ENCODE data around the gene MYO5B. TPM values are rescaled to one million over a fixed set of nuclear protein-coding genes. Genes with fewer than 3 reads are reported as not detected.

Gene MYO5B
- polyA plus RNA-seq, 1 donor (not counting 4 experiments of a cell fraction or from before 2014, with no cell fraction given): 6.8 TPM

DNA sequence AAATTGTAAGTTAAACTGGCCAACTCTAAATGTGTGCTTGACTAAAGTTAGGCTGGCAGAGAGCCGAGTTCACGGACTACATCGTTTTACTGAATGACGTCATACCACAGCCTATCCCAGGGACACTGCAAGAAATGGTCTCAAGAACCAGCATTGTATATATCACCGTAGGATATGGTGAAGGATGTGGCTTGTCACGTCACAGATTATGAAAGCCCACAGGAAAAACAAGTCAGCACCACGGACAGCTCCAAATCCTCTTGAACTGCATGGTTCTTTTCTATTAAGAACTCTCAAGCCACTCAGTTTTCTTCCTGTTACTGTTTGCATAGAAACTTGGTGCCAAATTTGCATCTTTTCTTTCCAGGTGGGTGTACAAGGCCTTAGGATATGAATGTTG is 296.5 kb downstream of the MYO5B start:
- Histone ChIP-seq H3K27ac (ENCODE audit: control insufficient read depth, insufficient read depth, low read length) (no peak overlapping the region), H3K9ac (ENCODE audit: control insufficient read depth, extremely low read depth, insufficient read depth, low read length) (no peak overlapping the region), H3K4me3 (ENCODE audit: control insufficient read depth in 2 of 3, extremely low read depth in 1 of 3, insufficient read depth in 2 of 3, low read depth in 1 of 3, low read length in 3 of 3) (no peak overlapping the region), H2AFZ (ENCODE audit: control insufficient read depth, low read length) (no peak overlapping the region), H4K20me1 (ENCODE audit: control insufficient read depth, extremely low read depth, insufficient read depth, low read length) (no peaks in the 10 kb centered on the region), H3K9me1 (ENCODE audit: control insufficient read depth, extremely low read depth, insufficient read depth, low read length) (no peaks in the 10 kb centered on the region), H3K9me3 (ENCODE audit: control insufficient read depth, low read depth, low read length) (no peaks in the 10 kb centered on the region), H3K4me2 (ENCODE audit: control insufficient read depth, extremely low read depth, insufficient read depth, low read depth, low read length) (no peak overlapping the region), H3K36me3 (ENCODE audit: control insufficient read depth in 2 of 2, extremely low read depth in 1 of 2, insufficient read depth in 2 of 2, low read length in 2 of 2) (no peaks in the 10 kb centered on the region), H3K79me2 (ENCODE audit: control insufficient read depth, insufficient read depth, low read length) (no peaks in the 10 kb centered on the region), H3K4me1 (ENCODE audit: control insufficient read depth, extremely low read depth, insufficient read depth, low read length) (peaks cover under 1% of the 10 kb centered on the region), H3K27me3 (ENCODE audit: control insufficient read depth, extremely low read depth, insufficient read depth, low read length) (peaks cover 6% of the 10 kb centered on the region)
- DNase-seq (ENCODE audit: low read depth, low spot score) (no peak), FAIRE-seq (peak; percentile 77)
- TF ChIP-seq, protein P1, sequence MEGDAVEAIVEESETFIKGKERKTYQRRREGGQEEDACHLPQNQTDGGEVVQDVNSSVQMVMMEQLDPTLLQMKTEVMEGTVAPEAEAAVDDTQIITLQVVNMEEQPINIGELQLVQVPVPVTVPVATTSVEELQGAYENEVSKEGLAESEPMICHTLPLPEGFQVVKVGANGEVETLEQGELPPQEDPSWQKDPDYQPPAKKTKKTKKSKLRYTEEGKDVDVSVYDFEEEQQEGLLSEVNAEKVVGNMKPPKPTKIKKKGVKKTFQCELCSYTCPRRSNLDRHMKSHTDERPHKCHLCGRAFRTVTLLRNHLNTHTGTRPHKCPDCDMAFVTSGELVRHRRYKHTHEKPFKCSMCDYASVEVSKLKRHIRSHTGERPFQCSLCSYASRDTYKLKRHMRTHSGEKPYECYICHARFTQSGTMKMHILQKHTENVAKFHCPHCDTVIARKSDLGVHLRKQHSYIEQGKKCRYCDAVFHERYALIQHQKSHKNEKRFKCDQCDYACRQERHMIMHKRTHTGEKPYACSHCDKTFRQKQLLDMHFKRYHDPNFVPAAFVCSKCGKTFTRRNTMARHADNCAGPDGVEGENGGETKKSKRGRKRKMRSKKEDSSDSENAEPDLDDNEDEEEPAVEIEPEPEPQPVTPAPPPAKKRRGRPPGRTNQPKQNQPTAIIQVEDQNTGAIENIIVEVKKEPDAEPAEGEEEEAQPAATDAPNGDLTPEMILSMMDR (optimal IDR thresholded peaks at IDR 0.05 in 1 of 3, IDR thresholded peaks at IDR 0.05 in 1 of 3, conservative IDR thresholded peaks at IDR 0.05 in 1 of 3; ENCODE audit: extremely low read depth in 1 of 3, insufficient read depth in 2 of 3, low read length in 3 of 3): no peak
- TF ChIP-seq EZH2 (IDR thresholded peaks at IDR 0.05; ENCODE audit: low read length): no peak
- dilution Hi-C loops (cut with MboI; ENCODE audit: extremely low pct_ligation_motif_present, low sequenced_read_pairs): no loop called here

DNA sequence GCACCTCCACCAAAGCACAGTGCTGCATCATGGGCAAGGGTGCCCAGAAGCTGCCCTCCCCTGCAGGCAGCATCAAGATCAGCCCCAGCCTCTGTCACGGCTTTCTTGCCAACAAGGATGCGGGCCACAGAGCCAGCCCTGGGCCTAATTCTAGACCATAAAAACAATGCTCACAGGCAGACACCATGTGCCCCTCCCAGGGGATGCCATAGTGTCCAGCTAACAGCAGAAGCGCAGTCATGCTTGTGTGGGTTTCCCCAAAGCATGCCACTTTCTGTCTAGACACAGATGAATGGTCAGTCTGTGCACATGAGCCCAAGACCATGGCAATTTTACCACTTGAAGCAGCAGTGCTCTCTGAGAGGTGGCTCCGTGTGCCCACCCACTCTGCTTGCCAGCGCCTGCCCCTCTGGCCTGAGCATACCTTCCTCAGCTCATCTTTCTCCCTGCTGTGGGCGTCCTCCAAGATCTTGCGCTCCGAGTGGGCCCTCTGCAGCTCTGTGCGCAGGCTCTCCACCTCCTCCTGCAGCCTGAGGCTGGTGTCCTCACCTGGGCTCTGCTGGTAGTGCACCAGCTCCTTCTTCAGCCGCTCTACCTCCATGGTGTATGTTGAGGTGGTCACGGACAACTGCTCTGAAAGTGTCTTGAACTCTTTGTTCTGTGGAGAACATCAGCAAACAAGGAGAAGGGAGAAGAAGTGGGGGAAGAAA is 300.3 kb downstream of the MYO5B start:
- Histone ChIP-seq H3K4me2 (ENCODE audit: control insufficient read depth, extremely low read depth, insufficient read depth, low read depth, low read length) (no peak overlapping the region), H3K4me1 (ENCODE audit: control insufficient read depth, extremely low read depth, insufficient read depth, low read length) (peaks cover 18% of the 10 kb centered on the region), H3K36me3 (ENCODE audit: control insufficient read depth in 2 of 2, extremely low read depth in 1 of 2, insufficient read depth in 2 of 2, low read length in 2 of 2) (no peaks in the 10 kb centered on the region), H3K4me3 (ENCODE audit: control insufficient read depth in 2 of 3, extremely low read depth in 1 of 3, insufficient read depth in 2 of 3, low read depth in 1 of 3, low read length in 3 of 3) (no peak overlapping the region), H3K9me3 (ENCODE audit: control insufficient read depth, low read depth, low read length) (no peaks in the 10 kb centered on the region), H3K27ac (ENCODE audit: control insufficient read depth, insufficient read depth, low read length) (no peak overlapping the region), H3K27me3 (ENCODE audit: control insufficient read depth, extremely low read depth, insufficient read depth, low read length) (no peaks in the 10 kb centered on the region), H3K79me2 (ENCODE audit: control insufficient read depth, insufficient read depth, low read length) (no peaks in the 10 kb centered on the region), H3K9me1 (ENCODE audit: control insufficient read depth, extremely low read depth, insufficient read depth, low read length) (no peaks in the 10 kb centered on the region), H3K9ac (ENCODE audit: control insufficient read depth, extremely low read depth, insufficient read depth, low read length) (no peak overlapping the region), H4K20me1 (ENCODE audit: control insufficient read depth, extremely low read depth, insufficient read depth, low read length) (no peaks in the 10 kb centered on the region), H2AFZ (ENCODE audit: control insufficient read depth, low read length) (no peak overlapping the region)
- no peak for DNase-seq (ENCODE audit: low read depth, low spot score)
- dilution Hi-C loops (cut with MboI; ENCODE audit: extremely low pct_ligation_motif_present, low sequenced_read_pairs): no loop called here
- no peak for FAIRE-seq
- TF ChIP-seq, protein P1 (optimal IDR thresholded peaks at IDR 0.05 in 1 of 3, IDR thresholded peaks at IDR 0.05 in 1 of 3, conservative IDR thresholded peaks at IDR 0.05 in 1 of 3; ENCODE audit: extremely low read depth in 1 of 3, insufficient read depth in 2 of 3, low read length in 3 of 3): no peak
- TF ChIP-seq EZH2 (IDR thresholded peaks at IDR 0.05; ENCODE audit: low read length): no peak

Measured in keratinocyte (primary cell).